ENCODE data around the gene PAFAH1B2. TPM values are rescaled to one million over a fixed set of nuclear protein-coding genes. Genes with fewer than 3 reads are reported as not detected.
"Not testable (repeated sequence)": the region's sequence is repeated elsewhere in the genome, so short reads cannot be mapped to it uniquely, and the experiment has no call there.

Gene PAFAH1B2
- total RNA-seq, 2 experiments from 2014 or later, result 50.0 to 50.2 TPM

- TF ChIP-seq CTCF (IDR thresholded peaks at IDR 0.05), result no peak
- Mint-ChIP-seq H3K36me3 (ENCODE audit: low read depth) (no peaks in the 10 kb centered on the region), H3K4me3 (no peak overlapping the region), H3K4me1 (ENCODE audit: low read depth) (peaks cover 3% of the 10 kb centered on the region), H3K9me3 (no peaks in the 10 kb centered on the region), H3K27ac (no peak overlapping the region), H3K27me3 (no peaks in the 10 kb centered on the region)
- POLR2A ChIA-PET, result interaction anchor here (0.6 to 1.0 kb wide), 2 partner anchors 132 to 1894 kb away, joined by 3 to 4 read pairs; no protein-coding TSS in a partner anchor
- DNase-seq (no peak), ATAC-seq (no peak)
- CTCF ChIA-PET, result interaction anchor here (0.6 to 2.2 kb wide), 4 partner anchors 22 to 338 kb away, joined by 3 to 5 read pairs (median 4); no protein-coding TSS in a partner anchor
- intact Hi-C loops (cut with micrococcal nuclease), result no loop called here
These were observed 15.8 kb upstream of the PAFAH1B2 start for GRCh38 chr11:117128289-117128688.

GRCh38 chr11:117130396-117130795 lies 13.7 kb upstream of the PAFAH1B2 start:
- H3K9me3 Mint-ChIP-seq; H3K27me3 Mint-ChIP-seq; ATAC-seq; H3K36me3 Mint-ChIP-seq (ENCODE audit: low read depth); POLR2A ChIA-PET; H3K4me1 Mint-ChIP-seq (ENCODE audit: low read depth); H3K27ac Mint-ChIP-seq; DNase-seq; H3K4me3 Mint-ChIP-seq: not testable (repeated sequence)
- CTCF ChIA-PET, result interaction anchor here (0.6 kb wide), 1 partner anchor 88 kb away, joined by 3 read pairs; no protein-coding TSS in a partner anchor
- intact Hi-C loops (cut with micrococcal nuclease), result loop anchor here (5.0 kb wide), 1 partner anchor 77 kb away; no protein-coding TSS in a partner anchor

- CTCF ChIA-PET, result interaction anchor here (0.6 kb wide), 1 partner anchor 87 kb away, joined by 3 read pairs; no protein-coding TSS in a partner anchor
- H3K27me3 Mint-ChIP-seq, result no peaks in the 10 kb centered on the region
- ATAC-seq (no peak), DNase-seq (no peak)
- no peak for TF ChIP-seq CTCF (IDR thresholded peaks at IDR 0.05)
- H3K4me1 Mint-ChIP-seq (ENCODE audit: low read depth), result peaks cover 3% of the 10 kb centered on the region
- H3K4me3 Mint-ChIP-seq, result no peak overlapping the region
- H3K9me3 Mint-ChIP-seq, result no peaks in the 10 kb centered on the region
- POLR2A ChIA-PET, result no interaction called here
- no peaks in the 10 kb centered on the region for H3K36me3 Mint-ChIP-seq (ENCODE audit: low read depth)
- H3K27ac Mint-ChIP-seq, result no peak overlapping the region
- intact Hi-C loops (cut with micrococcal nuclease), result loop anchor here (5.0 kb wide), 1 partner anchor 76 kb away; no protein-coding TSS in a partner anchor
These were observed 13.2 kb upstream of the PAFAH1B2 start for GRCh38 chr11:117130879-117131278.

- ChIA-PET POLR2A (no interaction called here), CTCF (no interaction called here)
- no peak for DNase-seq
- no peak for ATAC-seq
- peaks cover 3% of the 10 kb centered on the region for H3K4me1 Mint-ChIP-seq (ENCODE audit: low read depth)
- H3K27me3 Mint-ChIP-seq, result no peaks in the 10 kb centered on the region
- no peak overlapping the region for H3K27ac Mint-ChIP-seq
- TF ChIP-seq CTCF (IDR thresholded peaks at IDR 0.05), result no peak
- H3K4me3 Mint-ChIP-seq, result no peak overlapping the region
- H3K36me3 Mint-ChIP-seq (ENCODE audit: low read depth), result no peaks in the 10 kb centered on the region
- no peaks in the 10 kb centered on the region for H3K9me3 Mint-ChIP-seq
- intact Hi-C loops (cut with micrococcal nuclease), result loop anchor here (5.0 kb wide), 1 partner anchor 73 kb away; no protein-coding TSS in a partner anchor
These were observed 9.7 kb upstream of the PAFAH1B2 start for GRCh38 chr11:117134431-117134830.

GRCh38 chr11:117134979-117135378 lies 9.1 kb upstream of the PAFAH1B2 start:
- H3K4me3 Mint-ChIP-seq; H3K9me3 Mint-ChIP-seq; DNase-seq; POLR2A ChIA-PET; H3K36me3 Mint-ChIP-seq (ENCODE audit: low read depth); ATAC-seq; H3K27ac Mint-ChIP-seq; H3K27me3 Mint-ChIP-seq; H3K4me1 Mint-ChIP-seq (ENCODE audit: low read depth); CTCF ChIA-PET: not testable (repeated sequence)
- intact Hi-C loops (cut with micrococcal nuclease), result loop anchor here (5.0 kb wide), 1 partner anchor 72 kb away; no protein-coding TSS in a partner anchor

- H3K4me3 Mint-ChIP-seq; intact Hi-C loops (cut with micrococcal nuclease); DNase-seq: not testable (repeated sequence)
These were observed 6.6 kb upstream of the PAFAH1B2 start for GRCh38 chr11:117137223-117138086.

More at GRCh38 chr11:117137223-117138086, 6.6 kb upstream of the PAFAH1B2 start:
- H3K4me1 Mint-ChIP-seq (ENCODE audit: low read depth); H3K27ac Mint-ChIP-seq; H3K36me3 Mint-ChIP-seq (ENCODE audit: low read depth); CTCF ChIA-PET; H3K27me3 Mint-ChIP-seq; ATAC-seq; H3K9me3 Mint-ChIP-seq; POLR2A ChIA-PET: not testable (repeated sequence)

Data from activated CD8-positive, alpha-beta T cell treated with anti-CD3 and anti-CD28 coated beads for 36 hours (primary cell).